ENCODE data around the gene TRAPPC14.

Gene TRAPPC14

DNA sequence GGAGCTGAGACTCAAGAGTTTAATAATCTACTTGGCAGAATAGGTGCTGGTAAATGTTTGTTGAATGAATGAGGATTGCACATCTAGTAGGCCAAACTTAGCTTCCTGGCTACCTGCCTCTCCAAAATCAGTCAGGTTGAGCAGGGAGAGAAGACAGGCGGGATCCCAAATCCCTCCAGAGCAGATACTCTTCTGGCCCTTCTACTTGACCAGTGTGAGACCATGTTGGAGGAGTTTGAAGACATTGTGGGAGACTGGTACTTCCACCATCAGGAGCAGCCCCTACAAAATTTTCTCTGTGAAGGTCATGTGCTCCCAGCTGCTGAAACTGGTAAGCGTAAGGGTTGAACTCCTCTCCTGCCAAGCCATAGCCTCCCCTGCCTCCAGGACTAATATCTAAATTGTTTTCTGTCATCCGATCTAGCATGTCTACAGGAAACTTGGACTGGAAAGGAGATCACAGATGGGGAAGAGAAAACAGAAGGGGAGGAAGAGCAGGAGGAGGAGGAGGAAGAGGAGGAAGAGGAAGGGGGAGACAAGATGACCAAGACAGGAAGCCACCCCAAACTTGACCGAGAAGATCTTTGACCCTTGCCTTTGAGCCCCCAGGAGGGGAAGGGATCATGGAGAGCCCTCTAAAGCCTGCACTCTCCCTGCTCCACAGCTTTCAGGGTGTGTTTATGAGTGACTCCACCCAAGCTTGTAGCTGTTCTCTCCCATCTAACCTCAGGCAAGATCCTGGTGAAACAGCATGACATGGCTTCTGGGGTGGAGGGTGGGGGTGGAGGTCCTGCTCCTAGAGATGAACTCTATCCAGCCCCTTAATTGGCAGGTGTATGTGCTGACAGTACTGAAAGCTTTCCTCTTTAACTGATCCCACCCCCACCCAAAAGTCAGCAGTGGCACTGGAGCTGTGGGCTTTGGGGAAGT is 34.0 kb downstream of the TRAPPC14 start:
- H3K9ac ChIP-seq (ENCODE audit: low read depth, low read length, poor library complexity) = no peak overlapping the region
- H3K4me2 ChIP-seq (ENCODE audit: insufficient read depth, low read length, poor library complexity, severe bottlenecking) = no peak overlapping the region
- peaks cover 0 to 15% (median 0%) of the 10 kb centered on the region in 3 experiments for H3K27me3 ChIP-seq (ENCODE audit: control insufficient read depth in 3 of 3, insufficient read depth in 3 of 3, low read depth in 1 of 3, low read length in 3 of 3)
- no peak overlapping the region for H4K8ac ChIP-seq (ENCODE audit: low read depth, low read length)
- peaks cover 2% of the 10 kb centered on the region for H3K79me1 ChIP-seq (ENCODE audit: low read depth, low read length)
- no peak overlapping the region for H3K14ac ChIP-seq (ENCODE audit: low read length)
- no peaks in the 10 kb centered on the region for H3K9me3 ChIP-seq (replicated peaks in 1 of 2; ENCODE audit: control insufficient read depth in 2 of 2, insufficient read depth in 1 of 2, low read depth in 1 of 2, low read length in 2 of 2)
- H3K4me3 ChIP-seq (ENCODE audit: low read length in 2 of 2) = no peak overlapping the region
- H2BK15ac ChIP-seq (ENCODE audit: low read length) = no peak overlapping the region
- no peak overlapping the region for H3K23ac ChIP-seq (ENCODE audit: low read depth, low read length, poor library complexity)
- no peak overlapping the region for H3K18ac ChIP-seq (ENCODE audit: low read length)
- no peak overlapping the region for H2BK12ac ChIP-seq (ENCODE audit: low read length)
- H2AK5ac ChIP-seq (ENCODE audit: low read depth, low read length) = no peak overlapping the region
- H4K91ac ChIP-seq (ENCODE audit: low read depth, low read length, poor library complexity) = no peak overlapping the region
- H2BK5ac ChIP-seq (ENCODE audit: low read length) = no peak overlapping the region
- no peak overlapping the region for H3K27ac ChIP-seq (replicated peaks; ENCODE audit: low read length)
- no CpG with 5 or more reads among the region's 4 CpGs for WGBS, 2 donors (ENCODE audit: extremely low coverage in 2 of 2, insufficient read length in 2 of 2, insufficient replicate concordance in 1 of 2)
- peaks cover 7 to 12% of the 10 kb centered on the region in 2 donors for H3K4me1 ChIP-seq (ENCODE audit: control insufficient read depth in 2 of 2, insufficient read depth in 1 of 2, low read depth in 1 of 2, low read length in 2 of 2)
- no peak overlapping the region for H2AFZ ChIP-seq (ENCODE audit: low read length)
- no peak overlapping the region for H3K4ac ChIP-seq (ENCODE audit: low read length)
- no peak overlapping the region for H2BK120ac ChIP-seq (ENCODE audit: low read depth, low read length)
- H3K36me3 ChIP-seq (replicated peaks in 1 of 2; ENCODE audit: control insufficient read depth in 2 of 2, insufficient read depth in 2 of 2, low read length in 2 of 2) = peaks cover 4 to 22% of the 10 kb centered on the region in 2 donors
- no peak for DNase-seq (ENCODE audit: low spot score)

DNA sequence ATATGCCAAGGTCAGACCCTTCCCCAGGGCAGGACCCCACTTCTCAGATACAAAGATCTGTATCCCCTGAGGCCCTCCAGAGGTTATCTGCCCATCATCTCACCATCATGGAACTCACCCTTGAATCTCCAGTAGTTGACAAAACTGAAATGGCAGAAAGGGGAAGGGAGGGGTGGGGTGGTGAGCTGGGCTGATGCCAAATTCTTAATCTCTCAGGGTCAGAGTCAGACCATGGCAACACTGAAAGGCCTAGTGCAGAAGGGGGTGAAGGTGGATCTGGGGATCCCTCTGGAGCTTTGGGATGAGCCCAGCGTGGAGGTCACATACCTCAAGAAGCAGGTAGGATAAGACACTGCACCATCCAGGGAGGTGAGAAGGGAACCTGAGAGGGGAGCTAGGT is 36.0 kb downstream of the TRAPPC14 start:
- peaks cover 4 to 7% of the 10 kb centered on the region in 2 donors for H3K4me1 ChIP-seq (ENCODE audit: control insufficient read depth in 2 of 2, insufficient read depth in 1 of 2, low read depth in 1 of 2, low read length in 2 of 2)
- no peak overlapping the region for H3K18ac ChIP-seq (ENCODE audit: low read length)
- H2BK12ac ChIP-seq (ENCODE audit: low read length) = no peak overlapping the region
- no peak overlapping the region for H3K27ac ChIP-seq (replicated peaks; ENCODE audit: low read length)
- no peak overlapping the region for H4K91ac ChIP-seq (ENCODE audit: low read depth, low read length, poor library complexity)
- H3K23ac ChIP-seq (ENCODE audit: low read depth, low read length, poor library complexity) = no peak overlapping the region
- H3K27me3 ChIP-seq (ENCODE audit: control insufficient read depth in 3 of 3, insufficient read depth in 3 of 3, low read depth in 1 of 3, low read length in 3 of 3) = peaks cover 0 to under 1% (median 0%) of the 10 kb centered on the region in 3 experiments
- H3K36me3 ChIP-seq (replicated peaks in 1 of 2; ENCODE audit: control insufficient read depth in 2 of 2, insufficient read depth in 2 of 2, low read length in 2 of 2) = peaks cover 4 to 22% of the 10 kb centered on the region in 2 donors
- H2AFZ ChIP-seq (ENCODE audit: low read length) = no peak overlapping the region
- no peak overlapping the region for H2BK120ac ChIP-seq (ENCODE audit: low read depth, low read length)
- H3K9me3 ChIP-seq (replicated peaks in 1 of 2; ENCODE audit: control insufficient read depth in 2 of 2, insufficient read depth in 1 of 2, low read depth in 1 of 2, low read length in 2 of 2) = no peaks in the 10 kb centered on the region
- H3K4ac ChIP-seq (ENCODE audit: low read length) = no peak overlapping the region
- DNase-seq (ENCODE audit: low spot score) = no peak
- WGBS, 2 donors (ENCODE audit: extremely low coverage in 2 of 2, insufficient read length in 2 of 2, insufficient replicate concordance in 1 of 2) = no CpG with 5 or more reads among the region's 1 CpG
- no peak overlapping the region for H4K8ac ChIP-seq (ENCODE audit: low read depth, low read length)
- no peak overlapping the region for H3K4me3 ChIP-seq (ENCODE audit: low read length in 2 of 2)
- H3K4me2 ChIP-seq (ENCODE audit: insufficient read depth, low read length, poor library complexity, severe bottlenecking) = no peak overlapping the region
- H3K14ac ChIP-seq (ENCODE audit: low read length) = no peak overlapping the region
- peaks cover 4% of the 10 kb centered on the region for H3K79me1 ChIP-seq (ENCODE audit: low read depth, low read length)
- H2AK5ac ChIP-seq (ENCODE audit: low read depth, low read length) = no peak overlapping the region
- H3K9ac ChIP-seq (ENCODE audit: low read depth, low read length, poor library complexity) = no peak overlapping the region
- no peak overlapping the region for H2BK15ac ChIP-seq (ENCODE audit: low read length)
- no peak overlapping the region for H2BK5ac ChIP-seq (ENCODE audit: low read length)

DNA sequence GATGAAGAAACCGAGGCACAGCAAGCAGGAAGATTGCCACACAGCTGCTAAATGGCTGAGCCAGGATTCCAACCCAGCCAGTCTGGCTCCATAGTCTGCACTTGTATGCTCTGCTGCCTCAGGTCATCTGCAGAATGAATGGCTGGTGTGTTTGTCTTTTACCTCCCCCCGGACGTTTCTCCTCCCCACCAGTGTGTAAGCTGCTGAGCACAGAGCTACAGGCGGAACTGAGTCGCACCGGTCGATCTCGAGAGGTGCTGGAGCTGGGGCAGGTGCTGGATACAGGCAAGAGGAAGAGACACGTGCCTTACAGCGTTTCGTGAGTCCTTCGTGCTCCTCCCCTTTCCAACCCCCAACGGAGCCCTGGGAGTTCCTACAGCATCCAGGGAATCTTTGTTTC is 36.5 kb downstream of the TRAPPC14 start:
- no peak for DNase-seq (ENCODE audit: low spot score)
- Histone ChIP-seq H3K4me2 (ENCODE audit: insufficient read depth, low read length, poor library complexity, severe bottlenecking) (no peak overlapping the region), H2BK5ac (ENCODE audit: low read length) (no peak overlapping the region), H2BK12ac (ENCODE audit: low read length) (no peak overlapping the region), H3K23ac (ENCODE audit: low read depth, low read length, poor library complexity) (no peak overlapping the region), H2BK15ac (ENCODE audit: low read length) (no peak overlapping the region), H3K14ac (ENCODE audit: low read length) (no peak overlapping the region), H4K8ac (ENCODE audit: low read depth, low read length) (no peak overlapping the region), H2AFZ (ENCODE audit: low read length) (no peak overlapping the region), H4K91ac (ENCODE audit: low read depth, low read length, poor library complexity) (no peak overlapping the region), H2BK120ac (ENCODE audit: low read depth, low read length) (no peak overlapping the region), H3K9ac (ENCODE audit: low read depth, low read length, poor library complexity) (no peak overlapping the region), H3K27me3 (ENCODE audit: control insufficient read depth in 3 of 3, insufficient read depth in 3 of 3, low read depth in 1 of 3, low read length in 3 of 3) (no peaks in the 10 kb centered on the region), H3K27ac (replicated peaks; ENCODE audit: low read length) (no peak overlapping the region), H2AK5ac (ENCODE audit: low read depth, low read length) (no peak overlapping the region), H3K36me3 (replicated peaks in 1 of 2; ENCODE audit: control insufficient read depth in 2 of 2, insufficient read depth in 2 of 2, low read length in 2 of 2) (peaks cover 4 to 22% of the 10 kb centered on the region in 2 donors), H3K18ac (ENCODE audit: low read length) (no peak overlapping the region), H3K4me3 (ENCODE audit: low read length in 2 of 2) (no peak overlapping the region), H3K4ac (ENCODE audit: low read length) (no peak overlapping the region), H3K79me1 (ENCODE audit: low read depth, low read length) (peaks cover 4% of the 10 kb centered on the region), H3K4me1 (ENCODE audit: control insufficient read depth in 2 of 2, insufficient read depth in 1 of 2, low read depth in 1 of 2, low read length in 2 of 2) (peaks cover 4 to 7% of the 10 kb centered on the region in 2 donors), H3K9me3 (replicated peaks in 1 of 2; ENCODE audit: control insufficient read depth in 2 of 2, insufficient read depth in 1 of 2, low read depth in 1 of 2, low read length in 2 of 2) (no peaks in the 10 kb centered on the region)
- no CpG with 5 or more reads among the region's 13 CpGs for WGBS, 2 donors (ENCODE audit: extremely low coverage in 2 of 2, insufficient read length in 2 of 2, insufficient replicate concordance in 1 of 2)

DNA sequence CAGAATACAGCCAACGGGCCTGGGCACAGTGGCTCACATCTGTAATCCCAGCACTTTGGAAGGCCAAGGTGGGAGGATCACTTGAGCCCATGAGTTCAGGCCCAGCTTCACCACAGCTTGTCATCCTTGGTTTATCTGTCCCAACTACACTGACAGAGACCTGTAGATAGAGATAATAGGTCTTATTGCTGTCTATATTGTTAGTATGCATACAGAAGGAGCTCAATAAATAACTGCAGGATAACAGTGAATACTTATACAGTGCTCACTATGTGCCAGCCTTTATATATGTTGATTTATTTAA is 37.8 kb downstream of the TRAPPC14 start:
- peaks cover 4 to 5% of the 10 kb centered on the region in 2 donors for H3K4me1 ChIP-seq (ENCODE audit: control insufficient read depth in 2 of 2, insufficient read depth in 1 of 2, low read depth in 1 of 2, low read length in 2 of 2)
- H2BK5ac ChIP-seq (ENCODE audit: low read length) = no peak overlapping the region
- no peak overlapping the region for H3K23ac ChIP-seq (ENCODE audit: low read depth, low read length, poor library complexity)
- H2BK15ac ChIP-seq (ENCODE audit: low read length) = no peak overlapping the region
- H4K8ac ChIP-seq (ENCODE audit: low read depth, low read length) = no peak overlapping the region
- H3K9me3 ChIP-seq (replicated peaks in 1 of 2; ENCODE audit: control insufficient read depth in 2 of 2, insufficient read depth in 1 of 2, low read depth in 1 of 2, low read length in 2 of 2) = no peaks in the 10 kb centered on the region
- H3K14ac ChIP-seq (ENCODE audit: low read length) = no peak overlapping the region
- no peak overlapping the region for H2AK5ac ChIP-seq (ENCODE audit: low read depth, low read length)
- H3K18ac ChIP-seq (ENCODE audit: low read length) = no peak overlapping the region
- peak overlapping the region in 1 of 2 donors; percentile 62 for H3K4me3 ChIP-seq (ENCODE audit: low read length in 2 of 2)
- no peak for DNase-seq (ENCODE audit: low spot score)
- no peak overlapping the region for H3K27ac ChIP-seq (replicated peaks; ENCODE audit: low read length)
- H2BK12ac ChIP-seq (ENCODE audit: low read length) = no peak overlapping the region
- peak overlapping the region; percentile 89 for H3K4me2 ChIP-seq (ENCODE audit: insufficient read depth, low read length, poor library complexity, severe bottlenecking)
- no peak overlapping the region for H3K4ac ChIP-seq (ENCODE audit: low read length)
- no peak overlapping the region for H3K9ac ChIP-seq (ENCODE audit: low read depth, low read length, poor library complexity)
- no CpG with 5 or more reads among the region's 1 CpG for WGBS, 2 donors (ENCODE audit: extremely low coverage in 2 of 2, insufficient read length in 2 of 2, insufficient replicate concordance in 1 of 2)
- H3K36me3 ChIP-seq (replicated peaks in 1 of 2; ENCODE audit: control insufficient read depth in 2 of 2, insufficient read depth in 2 of 2, low read length in 2 of 2) = peaks cover 6 to 25% of the 10 kb centered on the region in 2 donors
- H2BK120ac ChIP-seq (ENCODE audit: low read depth, low read length) = no peak overlapping the region
- H3K79me1 ChIP-seq (ENCODE audit: low read depth, low read length) = peaks cover 4% of the 10 kb centered on the region
- no peak overlapping the region for H4K91ac ChIP-seq (ENCODE audit: low read depth, low read length, poor library complexity)
- H3K27me3 ChIP-seq (ENCODE audit: control insufficient read depth in 3 of 3, insufficient read depth in 3 of 3, low read depth in 1 of 3, low read length in 3 of 3) = no peaks in the 10 kb centered on the region
- H2AFZ ChIP-seq (ENCODE audit: low read length) = peak overlapping the region; percentile 79

Measured in neuronal stem cell (in vitro differentiated cells).